ENCODE results near the gene KCNJ10.

KCNJ10 gene

DNA sequence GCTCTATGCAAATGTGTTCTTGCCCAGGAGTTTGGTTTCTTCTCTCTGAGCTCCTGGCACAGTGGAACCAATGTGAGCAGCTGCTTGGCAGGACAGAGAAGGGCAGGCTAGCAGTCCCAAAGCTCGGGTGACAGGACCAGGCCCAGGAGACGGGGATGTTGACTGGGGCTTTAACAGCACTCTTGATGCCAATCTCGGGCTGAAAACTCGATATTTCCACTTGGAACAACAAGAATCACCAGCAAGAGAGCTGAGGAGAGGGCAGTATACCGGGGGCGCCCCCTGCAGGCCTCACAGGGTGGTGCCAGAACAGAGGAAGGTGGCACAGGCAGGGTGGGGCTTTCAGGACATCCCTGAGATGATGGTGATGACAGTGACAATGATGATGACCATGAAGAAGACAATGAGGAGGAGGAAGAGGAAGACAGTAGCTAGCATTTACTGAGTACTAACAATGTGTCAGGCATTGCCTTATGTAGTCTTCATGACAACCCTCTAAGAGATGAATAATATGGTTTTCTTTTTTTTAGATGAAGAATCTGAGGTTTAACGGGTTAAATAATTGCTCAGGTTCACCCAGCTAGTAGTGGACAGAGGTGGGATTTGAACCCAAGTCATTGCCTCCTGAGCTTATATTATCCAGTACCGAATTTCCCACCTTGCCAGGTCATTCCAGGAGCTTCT is 8.7 kb upstream of the KCNJ10 start:
- TF ChIP-seq, protein P1, sequence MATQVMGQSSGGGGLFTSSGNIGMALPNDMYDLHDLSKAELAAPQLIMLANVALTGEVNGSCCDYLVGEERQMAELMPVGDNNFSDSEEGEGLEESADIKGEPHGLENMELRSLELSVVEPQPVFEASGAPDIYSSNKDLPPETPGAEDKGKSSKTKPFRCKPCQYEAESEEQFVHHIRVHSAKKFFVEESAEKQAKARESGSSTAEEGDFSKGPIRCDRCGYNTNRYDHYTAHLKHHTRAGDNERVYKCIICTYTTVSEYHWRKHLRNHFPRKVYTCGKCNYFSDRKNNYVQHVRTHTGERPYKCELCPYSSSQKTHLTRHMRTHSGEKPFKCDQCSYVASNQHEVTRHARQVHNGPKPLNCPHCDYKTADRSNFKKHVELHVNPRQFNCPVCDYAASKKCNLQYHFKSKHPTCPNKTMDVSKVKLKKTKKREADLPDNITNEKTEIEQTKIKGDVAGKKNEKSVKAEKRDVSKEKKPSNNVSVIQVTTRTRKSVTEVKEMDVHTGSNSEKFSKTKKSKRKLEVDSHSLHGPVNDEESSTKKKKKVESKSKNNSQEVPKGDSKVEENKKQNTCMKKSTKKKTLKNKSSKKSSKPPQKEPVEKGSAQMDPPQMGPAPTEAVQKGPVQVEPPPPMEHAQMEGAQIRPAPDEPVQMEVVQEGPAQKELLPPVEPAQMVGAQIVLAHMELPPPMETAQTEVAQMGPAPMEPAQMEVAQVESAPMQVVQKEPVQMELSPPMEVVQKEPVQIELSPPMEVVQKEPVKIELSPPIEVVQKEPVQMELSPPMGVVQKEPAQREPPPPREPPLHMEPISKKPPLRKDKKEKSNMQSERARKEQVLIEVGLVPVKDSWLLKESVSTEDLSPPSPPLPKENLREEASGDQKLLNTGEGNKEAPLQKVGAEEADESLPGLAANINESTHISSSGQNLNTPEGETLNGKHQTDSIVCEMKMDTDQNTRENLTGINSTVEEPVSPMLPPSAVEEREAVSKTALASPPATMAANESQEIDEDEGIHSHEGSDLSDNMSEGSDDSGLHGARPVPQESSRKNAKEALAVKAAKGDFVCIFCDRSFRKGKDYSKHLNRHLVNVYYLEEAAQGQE (IDR thresholded peaks at IDR 0.05; ENCODE audit: low read depth): no peak
- peak; percentile 82 for TF ChIP-seq RAD21 (IDR thresholded peaks at IDR 0.05; ENCODE audit: low read depth)

DNA sequence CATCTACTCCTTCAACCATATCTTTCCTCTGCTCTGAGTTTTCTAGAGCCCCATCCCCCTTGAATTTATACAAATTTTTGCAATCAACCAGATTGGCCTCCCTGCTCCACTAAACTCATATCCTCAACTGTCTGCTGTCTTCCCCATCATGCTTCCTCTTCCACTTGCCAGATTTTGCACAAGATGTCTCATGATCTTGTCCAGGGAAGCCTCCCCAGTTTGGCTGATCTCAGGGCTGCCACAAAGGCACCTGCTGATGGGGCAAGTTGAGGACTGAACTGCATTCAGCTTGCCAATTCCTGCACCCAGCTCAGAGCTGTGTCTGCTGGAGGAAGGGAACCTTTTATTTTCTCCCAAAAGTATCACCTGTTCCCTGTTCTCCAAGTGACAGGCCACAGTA is 7.5 kb upstream of the KCNJ10 start:
- TF ChIP-seq EP300 (IDR thresholded peaks at IDR 0.05; ENCODE audit: borderline replicate concordance) (no peak), FOXM1 (IDR thresholded peaks at IDR 0.05; ENCODE audit: borderline replicate concordance, low read depth) (no peak), EGR1 (IDR thresholded peaks at IDR 0.05) (no peak)
- TF ChIP-seq, protein P2, sequence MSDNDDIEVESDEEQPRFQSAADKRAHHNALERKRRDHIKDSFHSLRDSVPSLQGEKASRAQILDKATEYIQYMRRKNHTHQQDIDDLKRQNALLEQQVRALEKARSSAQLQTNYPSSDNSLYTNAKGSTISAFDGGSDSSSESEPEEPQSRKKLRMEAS (IDR thresholded peaks at IDR 0.05): no peak
- TF ChIP-seq, protein P3, sequence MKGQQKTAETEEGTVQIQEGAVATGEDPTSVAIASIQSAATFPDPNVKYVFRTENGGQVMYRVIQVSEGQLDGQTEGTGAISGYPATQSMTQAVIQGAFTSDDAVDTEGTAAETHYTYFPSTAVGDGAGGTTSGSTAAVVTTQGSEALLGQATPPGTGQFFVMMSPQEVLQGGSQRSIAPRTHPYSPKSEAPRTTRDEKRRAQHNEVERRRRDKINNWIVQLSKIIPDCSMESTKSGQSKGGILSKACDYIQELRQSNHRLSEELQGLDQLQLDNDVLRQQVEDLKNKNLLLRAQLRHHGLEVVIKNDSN (IDR thresholded peaks at IDR 0.05): no peak
- TF ChIP-seq, protein P1 (IDR thresholded peaks at IDR 0.05; ENCODE audit: low read depth): no peak

DNA sequence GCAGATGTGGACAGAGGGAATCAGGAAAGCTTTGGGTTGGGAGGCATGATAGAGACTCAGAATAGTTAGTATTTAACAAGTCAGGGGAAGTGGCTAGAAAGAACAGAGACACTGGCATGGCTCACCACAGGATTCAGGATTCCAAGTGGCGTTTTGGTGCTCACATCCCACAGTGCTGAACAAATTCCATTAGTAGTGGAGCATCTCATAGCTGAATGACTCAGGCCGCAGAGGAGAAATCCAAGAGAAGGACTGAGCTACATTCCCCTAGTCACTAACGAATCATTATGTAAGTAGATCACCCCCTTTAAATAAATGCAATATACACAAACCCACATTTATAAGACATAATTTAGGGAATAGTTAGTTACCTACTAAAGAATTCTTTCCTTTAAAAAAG is 6.3 kb upstream of the KCNJ10 start:
- TF ChIP-seq, protein P3 (IDR thresholded peaks at IDR 0.05): no peak
- TF ChIP-seq FOXM1 (IDR thresholded peaks at IDR 0.05; ENCODE audit: borderline replicate concordance, low read depth): no peak
- no peak for TF ChIP-seq TAF1 (IDR thresholded peaks at IDR 0.05; ENCODE audit: low read depth)
- no peak for TF ChIP-seq ZBTB7A (IDR thresholded peaks at IDR 0.05; ENCODE audit: low read depth)
- no peak for TF ChIP-seq EP300 (IDR thresholded peaks at IDR 0.05; ENCODE audit: borderline replicate concordance)
- TF ChIP-seq, protein P1 (IDR thresholded peaks at IDR 0.05; ENCODE audit: low read depth): no peak
- TF ChIP-seq EGR1 (IDR thresholded peaks at IDR 0.05): no peak
- no peak for TF ChIP-seq TCF12 (IDR thresholded peaks at IDR 0.05; ENCODE audit: low read depth)
- TF ChIP-seq, protein P2 (IDR thresholded peaks at IDR 0.05): no peak
- no peak for TF ChIP-seq CREB1 (IDR thresholded peaks at IDR 0.05; ENCODE audit: low read depth)
- no peak for TF ChIP-seq RAD21 (IDR thresholded peaks at IDR 0.05; ENCODE audit: low read depth)
- no peak for TF ChIP-seq CEBPB (IDR thresholded peaks at IDR 0.05)
- no peak for TF ChIP-seq YY1 (IDR thresholded peaks at IDR 0.05; ENCODE audit: low read depth)
- TF ChIP-seq NFIC (IDR thresholded peaks at IDR 0.05): no peak
- no peak for TF ChIP-seq TEAD4 (IDR thresholded peaks at IDR 0.05)

DNA sequence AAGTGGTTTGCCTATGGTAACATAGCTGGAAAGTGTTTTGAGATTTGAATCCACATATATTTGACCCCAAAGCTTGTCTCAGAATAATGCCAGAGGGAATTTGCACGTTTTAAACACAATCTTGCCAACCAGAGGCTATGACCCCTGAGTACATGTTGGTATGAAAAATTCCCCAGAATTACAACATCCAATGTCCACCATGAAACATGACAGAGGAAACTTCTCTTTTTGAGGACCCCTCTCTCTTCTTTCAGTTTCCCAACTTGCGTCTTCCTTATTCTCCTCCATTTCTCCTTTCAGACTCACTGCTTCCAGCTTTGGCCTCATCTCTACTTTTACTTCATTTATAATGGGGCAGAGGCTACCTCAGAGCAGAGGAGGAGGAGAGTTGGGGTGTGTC is 5.9 kb upstream of the KCNJ10 start:
- TF ChIP-seq FOXM1 (IDR thresholded peaks at IDR 0.05; ENCODE audit: borderline replicate concordance, low read depth): no peak
- TF ChIP-seq, protein P2 (IDR thresholded peaks at IDR 0.05): no peak
- no peak for TF ChIP-seq CEBPB (IDR thresholded peaks at IDR 0.05)
- TF ChIP-seq, protein P1 (IDR thresholded peaks at IDR 0.05; ENCODE audit: low read depth): no peak
- no peak for TF ChIP-seq CREB1 (IDR thresholded peaks at IDR 0.05; ENCODE audit: low read depth)
- TF ChIP-seq YY1 (IDR thresholded peaks at IDR 0.05; ENCODE audit: low read depth): no peak
- TF ChIP-seq ZBTB7A (IDR thresholded peaks at IDR 0.05; ENCODE audit: low read depth): no peak
- TF ChIP-seq TEAD4 (IDR thresholded peaks at IDR 0.05): no peak
